Measurements from ENCODE around the gene DIS3L. TPM values are rescaled to one million over a fixed set of nuclear protein-coding genes. Genes with fewer than 3 reads are reported as not detected.
"Not testable (repeated sequence)": the region's sequence is repeated elsewhere in the genome, so short reads cannot be mapped to it uniquely, and the experiment has no call there.

The DIS3L gene
- total RNA-seq (10 to 100 TPM; 22.6 to 24.3 TPM), total RNA-seq (11.2 to 82.7 (median 53.6) reads per million in 172 experiments)
- polyA plus RNA-seq (2013, experiment 1 of 2): 29.5 TPM
- 35.0 TPM for polyA plus RNA-seq (2013, experiment 2 of 2)

- peaks cover 49% of the 10 kb centered on the region for H3K4me1 Mint-ChIP-seq (ENCODE audit: low read depth)
- no peaks in the 10 kb centered on the region for H3K9me3 ChIP-seq (ENCODE audit: control insufficient read depth in 1 of 2, insufficient read depth in 1 of 2, low read length in 2 of 2)
- peak within 1 kb of the TSS; percentile 97 for H3K27ac Mint-ChIP-seq
- intact Hi-C loops (cut with DNase I, micrococcal nuclease): loop anchor here (2.0 to 10.0 kb wide), 4 partner anchors 64 to 409 kb away; partner anchors contain the start of genes MAP2K1 (in 1 of the 2), SNAPC5 (in 1 of the 2) and TIPIN (in 1 of the 2)
- H3K27me3 ChIP-seq (ENCODE audit: control insufficient read depth in 1 of 2, insufficient read depth in 2 of 2, low read length in 2 of 2): no peaks in the 10 kb centered on the region
- peak within 1 kb of the TSS; percentile 80 to 93 for H3K27ac ChIP-seq (ENCODE audit: low read depth in 1 of 2, low read length in 2 of 2)
- peaks cover 33% of the 10 kb centered on the region for H3K4me1 ChIP-seq (ENCODE audit: insufficient read depth, low read length)
- peaks cover 6% of the 10 kb centered on the region for H3K36me3 ChIP-seq (ENCODE audit: insufficient read depth, low read length)
- POLR2A ChIA-PET: interaction anchor here (0.6 to 1.9 kb wide), 12 partner anchors 9 to 425 kb away, joined by 3 to 12 read pairs (median 5); partner anchors contain the start of genes MAP2K1, RAB11A, RPL4 and SNAPC5
- TF ChIP-seq CTCF (IDR thresholded peaks at IDR 0.05): no peak
- DNase-seq (peak; percentile 36 to 86 (median 58)), ATAC-seq (ENCODE audit: poor library complexity) (peak; percentile 72)
- H3K4me3 Mint-ChIP-seq: peak within 1 kb of the TSS; percentile 92
- no peaks in the 10 kb centered on the region for H3K9me3 Mint-ChIP-seq
- peak within 1 kb of the TSS; percentile 75 for H3K4me3 ChIP-seq (ENCODE audit: low read length)
- CTCF ChIA-PET: interaction anchor here (0.9 to 2.2 kb wide), 2 partner anchors 93 to 205 kb away, joined by 3 to 13 read pairs; partner anchors contain the start of gene SNAPC5
- peaks cover 21% of the 10 kb centered on the region for H3K36me3 Mint-ChIP-seq (ENCODE audit: low read depth)
- no peaks in the 10 kb centered on the region for H3K27me3 Mint-ChIP-seq
These were observed at the start of gene DIS3L for GRCh38 chr15:66293419-66294156. DIS3L (plus strand) TSS chr15:66293568; CDS start chr15:66293597, 29 bp downstream.

- H3K36me3 Mint-ChIP-seq (ENCODE audit: low read depth); CTCF ChIA-PET; H3K9me3 ChIP-seq (ENCODE audit: control insufficient read depth in 1 of 2, insufficient read depth in 1 of 2, low read length in 2 of 2); DNase-seq; H3K4me3 Mint-ChIP-seq; H3K36me3 ChIP-seq (ENCODE audit: insufficient read depth, low read length); H3K4me1 ChIP-seq (ENCODE audit: insufficient read depth, low read length); ATAC-seq (ENCODE audit: poor library complexity); H3K27ac ChIP-seq (ENCODE audit: low read depth in 1 of 2, low read length in 2 of 2); H3K4me1 Mint-ChIP-seq (ENCODE audit: low read depth); H3K9me3 Mint-ChIP-seq; POLR2A ChIA-PET; H3K4me3 ChIP-seq (ENCODE audit: low read length); H3K27ac Mint-ChIP-seq: not testable (repeated sequence)
- H3K27me3 ChIP-seq (ENCODE audit: control insufficient read depth in 1 of 2, insufficient read depth in 2 of 2, low read length in 2 of 2): peaks cover 16 to 17% of the 10 kb centered on the region in 2 experiments
- H3K27me3 Mint-ChIP-seq: peaks cover 60% of the 10 kb centered on the region
- intact Hi-C loops (cut with DNase I, micrococcal nuclease): loop anchor here in 1 of 2 experiments (5.0 kb wide), 1 partner anchor 251 kb away; the partner anchor contains the start of gene SNAPC5
These were observed 47.5 kb upstream of the DIS3L start for GRCh38 chr15:66245832-66246231.

GRCh38 chr15:66246937-66247336, 46.4 kb upstream of the DIS3L start:
- no peak for TF ChIP-seq CTCF (IDR thresholded peaks at IDR 0.05)
- H3K4me3 ChIP-seq (ENCODE audit: low read length): no peak overlapping the region
- H3K27me3 ChIP-seq (ENCODE audit: control insufficient read depth in 1 of 2, insufficient read depth in 2 of 2, low read length in 2 of 2): peaks cover 24 to 29% of the 10 kb centered on the region in 2 experiments
- no peak for DNase-seq
- H3K27ac ChIP-seq (ENCODE audit: low read depth in 1 of 2, low read length in 2 of 2): no peak overlapping the region
- Mint-ChIP-seq H3K36me3 (ENCODE audit: low read depth) (no peaks in the 10 kb centered on the region), H3K4me1 (ENCODE audit: low read depth) (no peaks in the 10 kb centered on the region), H3K27ac (no peak overlapping the region), H3K9me3 (no peaks in the 10 kb centered on the region), H3K4me3 (no peak overlapping the region), H3K27me3 (peaks cover 65% of the 10 kb centered on the region)
- ChIA-PET CTCF (no interaction called here), POLR2A (no interaction called here)
- H3K4me1 ChIP-seq (ENCODE audit: insufficient read depth, low read length): peaks cover 8% of the 10 kb centered on the region
- ATAC-seq (ENCODE audit: poor library complexity): no peak
- H3K36me3 ChIP-seq (ENCODE audit: insufficient read depth, low read length): no peaks in the 10 kb centered on the region
- intact Hi-C loops (cut with DNase I, micrococcal nuclease): loop anchor here in 1 of 2 experiments (5.0 kb wide), 1 partner anchor 250 kb away; the partner anchor contains the start of gene SNAPC5
- no peaks in the 10 kb centered on the region for H3K9me3 ChIP-seq (ENCODE audit: control insufficient read depth in 1 of 2, insufficient read depth in 1 of 2, low read length in 2 of 2)
